Stimulated activated CD8-positive, alpha-beta memory T cell treated with anti-CD3 and anti-CD28 coated beads, Interleukin-15, amount 100 ng/mL, for 48 hours (primary cell): ENCODE measurements around the gene FAM9A.
"Not testable (repeated sequence)": the region's sequence is repeated elsewhere in the genome, so short reads cannot be mapped to it uniquely, and the experiment has no call there.

Source experiments
- DNase-seq, 2 donors: peaks; one replicate each; pipeline ENCODE4 v3.0.0-alpha.2; 2020; ENCODE audit warnings: low read depth in 2 of 2

The FAM9A gene

GRCh38 chrX:8803326-8803725, 2.1 kb upstream of the FAM9A start:
- DNase-seq = no peak

- not testable (repeated sequence) for DNase-seq
Measured at GRCh38 chrX:8800351-8800750, 832 bp downstream of the FAM9A start.

GRCh38 chrX:8799281-8799680, 1.9 kb downstream of the FAM9A start:
- DNase-seq = not testable (repeated sequence)

GRCh38 chrX:8798702-8799101, 2.5 kb downstream of the FAM9A start:
- DNase-seq = not testable (repeated sequence)

GRCh38 chrX:8787119-8787518, 14.1 kb downstream of the FAM9A start:
- not testable (repeated sequence) for DNase-seq

- no peak for DNase-seq
Measured at GRCh38 chrX:8784162-8784561, 17.0 kb downstream of the FAM9A start.

GRCh38 chrX:8783714-8784098, 17.5 kb downstream of the FAM9A start:
- DNase-seq = no peak

GRCh38 chrX:8783097-8783713, 18.0 kb downstream of the FAM9A start:
- no peak for DNase-seq

- DNase-seq = no peak
Measured at GRCh38 chrX:8782595-8782994, 18.6 kb downstream of the FAM9A start.

GRCh38 chrX:8781921-8782320, 19.3 kb downstream of the FAM9A start:
- not testable (repeated sequence) for DNase-seq

GRCh38 chrX:8773117-8773516, 28.1 kb downstream of the FAM9A start:
- no peak for DNase-seq

GRCh38 chrX:8760021-8760420, 41.2 kb downstream of the FAM9A start:
- DNase-seq = no peak

- not testable (repeated sequence) for DNase-seq
Measured at GRCh38 chrX:8758706-8759105, 42.5 kb downstream of the FAM9A start.

GRCh38 chrX:8757609-8758389, 43.4 kb downstream of the FAM9A start:
- DNase-seq = not testable (repeated sequence)

- DNase-seq = no peak
Measured at GRCh38 chrX:8755813-8756212, 45.4 kb downstream of the FAM9A start.

GRCh38 chrX:8755116-8755515, 46.1 kb downstream of the FAM9A start:
- no peak for DNase-seq

GRCh38 chrX:8749697-8750096, 51.5 kb downstream of the FAM9A start:
- no peak for DNase-seq

- DNase-seq = no peak
Measured at GRCh38 chrX:8748855-8749254, 52.3 kb downstream of the FAM9A start.

GRCh38 chrX:8743126-8743732, 58.0 kb downstream of the FAM9A start:
- DNase-seq = peak; percentile 12 to 16

GRCh38 chrX:8741981-8742380, 59.2 kb downstream of the FAM9A start:
- no peak for DNase-seq
